SK-MEL-5 (cell line): ENCODE results near the gene MGLL. TPM values are rescaled to one million over a fixed set of nuclear protein-coding genes. Genes with fewer than 3 reads are reported as not detected.
A peak's percentile ranks its signal among the peaks of the same experiment; 100 is the strongest.

ENCODE experiments used
- DNase-seq: peaks from one replicate; pipeline ENCODE4 v3.0.0-alpha.2; 2016; ENCODE audit warnings: low read depth, low spot score
- in situ Hi-C: cut with HindIII; loops from 2 replicates; pipeline ENCODE4 v1.10.0; 2016; ENCODE audit warnings: low sequenced_read_pairs, high pct_unique_total_duplicates, low pct_unique_long_range_greater_than_20kb
- polyA plus RNA-seq, 2 experiments: library from polyadenylated mRNA; depleted of rRNA; stranded (reverse); fragments of >200 nt; gene quantifications; 2 replicates each; pipeline ENCODE4 v1.2.3, GENCODE V29; 2015
- total RNA-seq: library from RNA; depleted of rRNA; stranded (reverse); fragments of >200 nt; shearing (Covaris generic); gene quantifications from 2 replicates; pipeline ENCODE4 v1.2.3, GENCODE V29; 2014; rRNA removed

MGLL gene
- total RNA-seq, result 3.2 TPM in 2 replicates
- 10.0 and 13.7 TPM in 2 replicates for polyA plus RNA-seq (2015; cell fraction: cytosol; rRNA removed)
- polyA plus RNA-seq (2015; cell fraction: nucleus; rRNA removed), result 3.3 and 3.4 TPM in 2 replicates

DNA sequence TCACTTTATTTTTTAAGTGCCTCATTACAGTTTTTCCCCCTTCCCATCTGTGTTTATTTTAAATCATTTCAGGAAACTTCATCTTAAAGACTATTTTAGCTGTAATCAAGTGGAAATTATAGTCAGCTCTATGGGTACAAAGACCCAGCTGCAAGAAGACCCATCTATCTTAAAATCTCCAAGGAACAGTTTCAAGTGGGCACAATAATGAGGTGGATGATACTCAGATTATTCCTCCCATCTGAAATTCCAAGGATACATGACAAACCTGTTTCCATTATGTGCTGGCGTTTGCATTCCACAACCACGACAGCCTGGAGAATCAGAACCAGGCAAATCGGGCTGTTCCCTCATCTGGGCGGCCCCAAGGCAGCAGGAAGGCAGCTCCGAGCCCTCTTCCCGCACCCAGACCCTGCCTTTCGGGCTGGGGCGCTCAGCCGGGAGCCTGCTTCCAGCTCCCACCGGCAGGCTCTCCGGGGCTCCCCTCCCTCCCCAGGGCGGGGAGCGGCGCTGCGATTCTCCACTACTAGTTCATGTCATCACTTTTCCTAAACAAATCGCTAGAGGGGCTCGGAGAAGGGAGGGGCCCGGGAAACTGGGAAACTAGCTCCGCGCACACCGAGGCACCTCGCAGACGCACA, at the start of gene MGLL:
Gene MGLL, minus strand, starts transcription at position 475 of the 641 bp plus-strand sequence. Its CDS starts 197 bp downstream, at position 278.
- no peak for DNase-seq
- in situ Hi-C loops, result no loop called here

DNA sequence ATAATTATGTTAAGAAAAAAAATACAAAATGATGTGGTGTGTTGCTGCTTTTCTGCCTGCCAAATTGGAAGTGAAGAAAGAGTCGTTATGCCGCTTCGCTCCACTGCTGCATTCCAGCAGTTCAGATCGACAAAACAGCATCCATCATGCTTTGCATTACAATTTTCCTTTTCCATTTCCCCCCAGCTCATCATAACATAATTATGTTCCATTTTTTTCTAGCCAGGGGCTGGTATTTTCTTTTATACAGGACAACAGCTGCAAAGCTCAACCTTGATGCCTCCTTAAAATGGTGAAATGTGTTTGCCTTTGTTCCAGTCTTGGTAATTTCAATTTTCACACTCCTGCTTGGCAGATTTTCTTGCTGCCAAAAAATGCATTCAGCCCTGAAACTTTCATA, 47.8 kb upstream of the MGLL start:
- in situ Hi-C loops, result no loop called here
- DNase-seq, result no peak

- no peak for DNase-seq
- in situ Hi-C loops, result no loop called here
Observed at GRCh38 chr3:127867986-127868385, 45.7 kb upstream of the MGLL start.

DNA sequence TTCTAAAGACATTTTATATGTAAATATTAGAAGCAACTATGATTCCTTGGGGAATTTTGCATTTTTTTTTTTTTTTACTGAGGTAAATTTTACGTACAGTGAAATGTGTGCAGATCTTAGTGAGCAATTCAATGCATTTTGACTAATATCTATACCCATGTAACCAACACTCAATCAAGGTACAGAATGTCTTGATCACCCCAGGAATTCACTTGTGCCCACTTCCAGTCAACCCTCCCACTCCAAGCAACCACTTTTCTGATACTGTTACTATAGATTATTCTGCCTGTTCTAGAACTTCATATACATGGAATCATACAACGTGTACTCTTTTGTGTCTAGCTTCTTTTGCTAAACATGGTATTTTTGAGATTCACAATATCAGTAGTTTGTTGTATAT, 45.1 kb upstream of the MGLL start:
- no peak for DNase-seq
- in situ Hi-C loops, result no loop called here

GRCh38 chr3:127865941-127866340, 43.6 kb upstream of the MGLL start:
- peak; percentile 9 for DNase-seq
- in situ Hi-C loops, result no loop called here

DNA sequence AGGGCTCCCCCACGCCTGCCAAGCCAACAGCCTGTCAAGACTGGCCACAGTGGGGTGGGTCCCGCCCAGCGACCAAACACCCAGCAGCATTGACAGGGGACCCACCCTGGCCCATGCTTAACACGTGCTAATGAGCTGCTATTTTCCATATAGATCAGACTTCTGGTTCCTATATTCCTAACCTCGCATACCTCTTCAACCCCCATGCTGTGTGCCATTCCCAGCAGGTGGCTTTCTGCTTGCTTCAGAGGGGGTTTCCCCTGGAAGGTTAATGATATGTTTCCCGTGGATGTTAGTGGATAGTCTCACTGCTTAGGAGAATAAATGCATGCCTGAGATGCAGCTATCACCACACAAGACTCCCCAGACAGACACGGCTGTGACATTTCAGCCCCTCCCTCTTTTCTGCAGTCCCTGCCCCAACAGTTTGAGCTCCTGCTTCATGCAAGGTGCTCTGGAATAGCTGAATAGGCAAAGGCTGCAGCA, 37.9 kb upstream of the MGLL start:
- DNase-seq, result no peak
- in situ Hi-C loops, result no loop called here

GRCh38 chr3:127859730-127860129, 37.4 kb upstream of the MGLL start:
- DNase-seq, result no peak
- in situ Hi-C loops, result no loop called here

DNA sequence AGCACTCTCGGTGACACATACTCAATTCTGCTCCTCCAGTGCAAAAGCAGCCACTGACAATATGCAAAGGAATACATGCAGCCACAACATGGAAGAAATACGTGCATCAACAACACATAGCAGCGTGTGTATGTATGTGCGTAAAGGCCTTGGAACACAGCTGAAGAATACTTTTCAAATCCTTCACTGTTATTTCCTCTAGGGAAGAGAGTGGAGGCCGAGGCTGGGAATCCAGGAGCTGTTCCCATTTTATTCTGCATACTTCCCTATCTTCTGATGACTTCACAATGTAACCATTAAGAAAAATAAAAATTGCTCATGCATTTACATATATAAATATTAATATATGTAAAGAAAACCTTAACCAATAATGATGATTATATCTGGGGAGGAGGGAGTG, 36.6 kb upstream of the MGLL start:
- DNase-seq, result no peak
- in situ Hi-C loops, result no loop called here

GRCh38 chr3:127858521-127858920, 36.2 kb upstream of the MGLL start:
- DNase-seq, result no peak
- in situ Hi-C loops, result no loop called here

GRCh38 chr3:127857333-127857732, 35.0 kb upstream of the MGLL start:
- DNase-seq, result peak; percentile 27
- in situ Hi-C loops, result no loop called here

- in situ Hi-C loops, result no loop called here
- no peak for DNase-seq
Observed at GRCh38 chr3:127856801-127857200, 34.5 kb upstream of the MGLL start.

GRCh38 chr3:127855246-127855645, 32.9 kb upstream of the MGLL start:
- DNase-seq, result no peak
- in situ Hi-C loops, result no loop called here

- in situ Hi-C loops, result no loop called here
- peak; percentile 24 for DNase-seq
Observed at GRCh38 chr3:127853681-127854080, 31.4 kb upstream of the MGLL start.

DNA sequence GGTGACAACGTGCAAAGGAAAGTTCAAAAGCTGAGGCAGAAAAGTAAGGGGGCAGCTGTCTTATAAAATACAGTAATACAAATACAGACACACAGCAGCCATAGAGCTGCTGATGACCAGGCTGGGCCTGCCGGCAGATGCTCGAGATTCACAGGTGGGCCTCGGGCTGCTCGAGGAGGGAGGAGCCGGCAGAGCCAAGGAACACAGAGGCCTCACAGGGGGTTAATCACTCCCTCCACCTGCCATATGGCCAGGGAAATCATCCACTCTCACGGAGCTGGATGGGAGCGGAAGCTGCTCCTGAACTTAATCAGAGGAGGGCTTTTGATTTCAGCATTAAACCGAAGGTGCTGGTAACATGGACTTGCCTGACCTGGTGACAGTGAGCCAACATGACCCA, 29.6 kb upstream of the MGLL start:
- in situ Hi-C loops, result no loop called here
- DNase-seq, result no peak

- peak; percentile 36 for DNase-seq
- in situ Hi-C loops, result no loop called here
Observed at GRCh38 chr3:127849368-127849767, 27.1 kb upstream of the MGLL start.

GRCh38 chr3:127848131-127849129, 26.1 kb upstream of the MGLL start:
- in situ Hi-C loops, result no loop called here
- DNase-seq, result no peak

DNA sequence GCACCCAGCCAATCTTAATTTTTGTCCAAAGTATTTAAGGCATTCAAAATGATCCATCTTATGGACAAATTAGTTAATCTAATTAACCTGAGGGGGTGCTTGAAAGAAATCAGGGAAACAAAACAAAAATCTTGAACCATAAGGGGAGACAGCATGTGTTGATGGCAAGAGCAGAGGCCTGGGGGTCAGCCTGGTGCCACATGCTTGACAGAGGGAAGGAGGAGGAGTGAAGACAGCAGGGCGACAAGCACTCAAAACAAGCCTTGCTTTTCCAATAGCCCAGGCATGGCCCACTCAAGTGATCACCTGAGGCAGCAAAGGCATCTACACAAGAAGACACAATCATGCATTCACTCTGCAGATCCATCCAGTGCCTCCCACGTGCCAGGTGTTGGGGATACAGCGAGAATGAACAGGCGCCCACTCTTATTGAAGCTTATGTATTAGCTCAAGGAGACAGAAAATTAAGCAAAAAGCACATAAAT, 25.0 kb upstream of the MGLL start:
- in situ Hi-C loops, result no loop called here

DNA sequence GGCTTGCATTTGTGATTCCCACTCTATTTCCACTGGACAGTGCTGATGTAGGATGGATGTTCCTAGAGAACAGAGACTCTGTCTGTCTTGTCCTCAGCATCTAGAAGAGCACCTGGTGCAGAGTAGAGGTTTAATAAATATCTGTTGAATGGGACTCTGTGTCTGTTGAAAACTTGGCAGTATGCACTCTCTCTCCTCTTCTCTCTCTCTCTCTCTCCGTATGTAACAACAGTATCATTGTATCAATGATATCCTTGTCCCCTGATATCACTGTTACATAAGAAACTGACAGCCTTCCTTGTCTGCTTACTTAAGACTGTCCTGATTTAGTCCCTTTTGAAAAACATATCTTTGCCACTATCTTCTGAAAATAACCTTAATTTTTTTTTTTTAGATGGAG, 24.3 kb upstream of the MGLL start:
- peak; percentile 90 for DNase-seq
- in situ Hi-C loops, result no loop called here

More for the DNA sequence above, 25.0 kb upstream of the MGLL start:
- no peak for DNase-seq
